Right lobe of liver (tissue), 6 donors: ENCODE results near the gene FANK1. TPM values are rescaled to one million over a fixed set of nuclear protein-coding genes. Genes with fewer than 3 reads are reported as not detected.

Source experiments
- ATAC-seq, 4 donors: fragments of 200-7000 bp; cut with Tn5 transposase; one replicate each; pipeline ENCODE4 v1.9.1; 2020; ENCODE audit warnings: mild to moderate bottlenecking in 4 of 4, moderate library complexity in 4 of 4
- DNase-seq, 3 donors: peaks; one replicate each; pipeline ENCODE4 v3.0.0-alpha.2; 2020
- H3K27ac ChIP-seq, 3 donors: fragments of 200-600 bp; one replicate each; pipeline ENCODE4 v1.8.0; 2022
- H3K27me3 ChIP-seq, 2 donors: fragments of 200-600 bp; one replicate each; pipeline ENCODE4 v1.8.0; 2022
- H3K36me3 ChIP-seq, 4 donors: fragments of 200-600 bp; sonication (generic) in 1 of 4; one replicate each; pipeline versions ENCODE4 v1.5.1 to v1.8.0; 2017 to 2022; ENCODE audit warnings: control low read depth in 1 of 4
- H3K4me1 ChIP-seq, 4 donors: fragments of 200-600 bp; sonication (generic) in 1 of 4; one replicate each; pipeline versions ENCODE4 v1.5.1 to v1.8.0; 2017 to 2022; ENCODE audit warnings: control low read depth in 1 of 4
- H3K4me3 ChIP-seq, 3 donors: fragments of 200-600 bp; one replicate each; pipeline ENCODE4 v1.8.0; 2022
- H3K9me3 ChIP-seq, 4 donors: fragments of 200-600 bp; sonication (generic) in 1 of 4; one replicate each; pipeline versions ENCODE4 v1.5.1 to v1.8.0; 2017 to 2022; ENCODE audit warnings: control low read depth in 1 of 4
- CTCF ChIP-seq, 4 donors: fragments of 200-600 bp in 3 of 4; fragments of 450-650 bp in 1 of 4; IDR thresholded peaks; one replicate each; pipeline versions ENCODE4 v1.5.1 to v1.8.0; 2016 to 2022; ENCODE audit warnings: antibody characterized with exemption in 4 of 4, mild to moderate bottlenecking in 2 of 4
- POLR2A ChIP-seq: fragments of 450-650 bp; IDR thresholded peaks from one replicate; pipeline ENCODE4 v1.6.1; 2017; ENCODE audit warnings: antibody characterized with exemption, mild to moderate bottlenecking
- WGBS: methylation state at CpG from one replicate; pipeline ENCODE4 v1.1.6; 2018; ENCODE audit warnings: low coverage, low lambda C conversion rate; ENCODE audit not compliant: insufficient coverage; ENCODE audit errors: missing lambda C conversion rate; 5-methylcytosine and 5-hydroxymethylcytosine counted together
- intact Hi-C, 2 donors: fragments of 100-400 bp; cut with DNase I; formaldehyde crosslinking; loops; one replicate each; pipeline versions ENCODE4 v1.11.2 to v1.14.1; 2022
- total RNA-seq, 6 experiments: library from RNA; depleted of rRNA in 2 of 6; stranded (reverse); fragments of >200 nt in 2 of 6; fragmentation: NEBNext Ultra II Directional in 3 of 6; extraction: Animal tissue kit (Norgen Biotek cat#: 25700) in 3 of 6; gene quantifications; one replicate each; pipeline versions ENCODE4 v1.1.0 to v1.2.4, GENCODE V29; 2016 to 2023
- donor health status: DM: no; HTN: yes; CAD: no.
- donor health status: DM: no; HTN: no; CAD: no.
- donor health status: DM: no; HTN: no; CAD: no.
- donor health status: DM: no; HTN: yes; CAD: no.
- donor health status: DM: no; HTN: yes; CAD: no.

FANK1 gene
- total RNA-seq, 6 experiments from 2014 or later = 0.18 TPM; not detected in 5

GRCh38 chr10:126041117-126041516 is 144.8 kb downstream of the FANK1 start:
- TF ChIP-seq POLR2A = no peak
- no peak for TF ChIP-seq CTCF (IDR thresholded peaks at IDR 0.05)
- no peak overlapping the region for H3K27ac ChIP-seq
- 67% methylated on average over 4 of the region's 4 CpGs for WGBS

GRCh38 chr10:126041804-126042231 is 145.5 kb downstream of the FANK1 start:
- Histone ChIP-seq H3K27me3 (no peaks in the 10 kb centered on the region), H3K4me3 (no peak overlapping the region), H3K4me1 (no peaks in the 10 kb centered on the region), H3K36me3 (no peaks in the 10 kb centered on the region), H3K9me3 (no peaks in the 10 kb centered on the region), H3K27ac (peak overlapping the region in 2 of 3 donors; percentile 33 to 43)
- DNase-seq (peak; percentile 78 to 83 (median 80)), ATAC-seq (peak; percentile 90 to 95 (median 93))
- WGBS = 12% methylated on average over 9 of the region's 12 CpGs
- intact Hi-C loops = no loop called here
- TF ChIP-seq CTCF (IDR thresholded peaks at IDR 0.05) = no peak
- peak; percentile 30 for TF ChIP-seq POLR2A

More at GRCh38 chr10:126041117-126041516, 144.8 kb downstream of the FANK1 start:
- Histone ChIP-seq H3K9me3 (no peaks in the 10 kb centered on the region), H3K36me3 (no peaks in the 10 kb centered on the region), H3K27me3 (no peaks in the 10 kb centered on the region), H3K4me3 (no peak overlapping the region), H3K4me1 (no peaks in the 10 kb centered on the region)
- intact Hi-C loops = no loop called here
- DNase-seq = no peak
- no peak for ATAC-seq

- no peaks in the 10 kb centered on the region for H3K9me3 ChIP-seq
- no peak overlapping the region for H3K4me3 ChIP-seq
- 27% methylated on average over 3 of the region's 4 CpGs for WGBS
- TF ChIP-seq POLR2A (no peak), CTCF (IDR thresholded peaks at IDR 0.05) (no peak)
- no peaks in the 10 kb centered on the region for H3K4me1 ChIP-seq
- peak overlapping the region in 2 of 3 donors; percentile 33 to 43 for H3K27ac ChIP-seq
- intact Hi-C loops = no loop called here
- ATAC-seq (no peak), DNase-seq (no peak)
- no peaks in the 10 kb centered on the region for H3K36me3 ChIP-seq
- H3K27me3 ChIP-seq = no peaks in the 10 kb centered on the region
Observed at GRCh38 chr10:126042354-126042753, 146.0 kb downstream of the FANK1 start.

GRCh38 chr10:126042906-126043305 is 146.5 kb downstream of the FANK1 start:
- no CpG with 5 or more reads among the region's 10 CpGs for WGBS
- Histone ChIP-seq H3K4me1 (no peaks in the 10 kb centered on the region), H3K4me3 (no peak overlapping the region), H3K27me3 (no peaks in the 10 kb centered on the region), H3K27ac (no peak overlapping the region), H3K9me3 (no peaks in the 10 kb centered on the region), H3K36me3 (no peaks in the 10 kb centered on the region)
- TF ChIP-seq POLR2A = no peak
- no peak for TF ChIP-seq CTCF (IDR thresholded peaks at IDR 0.05)
- DNase-seq (no peak), ATAC-seq (no peak)
- intact Hi-C loops = no loop called here

- Histone ChIP-seq H3K4me1 (no peaks in the 10 kb centered on the region), H3K4me3 (no peak overlapping the region), H3K9me3 (no peaks in the 10 kb centered on the region), H3K27me3 (no peaks in the 10 kb centered on the region), H3K36me3 (no peaks in the 10 kb centered on the region), H3K27ac (no peak overlapping the region)
- intact Hi-C loops = no loop called here
- WGBS = 90% methylated on average over 4 of the region's 10 CpGs
- TF ChIP-seq POLR2A (no peak), CTCF (IDR thresholded peaks at IDR 0.05) (no peak)
- DNase-seq = no peak
- ATAC-seq = no peak
Observed at GRCh38 chr10:126043389-126043788, 147.0 kb downstream of the FANK1 start.
